Measurements from ENCODE around the gene TMEM63C. TPM values are rescaled to one million over a fixed set of nuclear protein-coding genes. Genes with fewer than 3 reads are reported as not detected.

TMEM63C gene
- total RNA-seq, 4 donors from 2014 or later: 0.98 to 1.9 TPM; not detected in 2

DNA sequence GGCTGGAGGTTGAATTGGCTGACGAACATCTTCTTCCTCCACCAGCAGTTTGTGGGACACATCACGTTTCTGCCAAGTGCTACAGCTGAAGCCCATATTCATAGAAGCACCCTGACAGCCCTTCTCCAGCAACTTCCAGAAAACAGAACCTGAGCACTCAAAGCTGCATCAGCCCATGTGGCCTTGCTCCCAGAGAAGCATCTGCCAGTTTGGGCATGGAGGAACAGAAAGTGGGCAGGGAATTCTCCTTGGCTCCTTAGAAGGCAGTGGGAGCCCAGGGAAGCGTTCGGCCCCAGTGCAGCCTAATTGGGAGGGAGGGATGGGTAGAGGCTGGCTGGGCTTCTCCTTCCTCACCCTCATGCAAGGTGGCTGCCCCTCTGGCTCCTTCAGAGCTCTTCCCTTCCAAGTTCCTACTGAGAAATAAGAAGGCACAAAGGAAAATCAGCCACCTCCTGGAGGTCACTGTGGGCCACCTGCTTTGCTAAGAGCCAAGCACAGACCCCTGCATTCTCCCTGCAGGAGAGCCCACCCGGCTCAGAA, 93.5 kb downstream of the TMEM63C start:
- intact Hi-C loops (cut with DNase I; ENCODE audit: low total_unique reads): no loop called here
- peaks cover 0 to 4% of the 10 kb centered on the region in 2 donors for H3K9me3 ChIP-seq
- peaks cover 0 to 3% of the 10 kb centered on the region in 2 donors for H3K27me3 ChIP-seq
- H3K36me3 ChIP-seq: no peaks in the 10 kb centered on the region
- TF ChIP-seq POLR2A (IDR thresholded peaks at IDR 0.05): no peak
- TF ChIP-seq, protein P1, sequence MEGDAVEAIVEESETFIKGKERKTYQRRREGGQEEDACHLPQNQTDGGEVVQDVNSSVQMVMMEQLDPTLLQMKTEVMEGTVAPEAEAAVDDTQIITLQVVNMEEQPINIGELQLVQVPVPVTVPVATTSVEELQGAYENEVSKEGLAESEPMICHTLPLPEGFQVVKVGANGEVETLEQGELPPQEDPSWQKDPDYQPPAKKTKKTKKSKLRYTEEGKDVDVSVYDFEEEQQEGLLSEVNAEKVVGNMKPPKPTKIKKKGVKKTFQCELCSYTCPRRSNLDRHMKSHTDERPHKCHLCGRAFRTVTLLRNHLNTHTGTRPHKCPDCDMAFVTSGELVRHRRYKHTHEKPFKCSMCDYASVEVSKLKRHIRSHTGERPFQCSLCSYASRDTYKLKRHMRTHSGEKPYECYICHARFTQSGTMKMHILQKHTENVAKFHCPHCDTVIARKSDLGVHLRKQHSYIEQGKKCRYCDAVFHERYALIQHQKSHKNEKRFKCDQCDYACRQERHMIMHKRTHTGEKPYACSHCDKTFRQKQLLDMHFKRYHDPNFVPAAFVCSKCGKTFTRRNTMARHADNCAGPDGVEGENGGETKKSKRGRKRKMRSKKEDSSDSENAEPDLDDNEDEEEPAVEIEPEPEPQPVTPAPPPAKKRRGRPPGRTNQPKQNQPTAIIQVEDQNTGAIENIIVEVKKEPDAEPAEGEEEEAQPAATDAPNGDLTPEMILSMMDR (IDR thresholded peaks at IDR 0.05): no peak
- no peak overlapping the region for H3K27ac ChIP-seq
- no peak for DNase-seq
- no peak overlapping the region for H3K4me3 ChIP-seq
- no peaks in the 10 kb centered on the region for H3K4me1 ChIP-seq

DNA sequence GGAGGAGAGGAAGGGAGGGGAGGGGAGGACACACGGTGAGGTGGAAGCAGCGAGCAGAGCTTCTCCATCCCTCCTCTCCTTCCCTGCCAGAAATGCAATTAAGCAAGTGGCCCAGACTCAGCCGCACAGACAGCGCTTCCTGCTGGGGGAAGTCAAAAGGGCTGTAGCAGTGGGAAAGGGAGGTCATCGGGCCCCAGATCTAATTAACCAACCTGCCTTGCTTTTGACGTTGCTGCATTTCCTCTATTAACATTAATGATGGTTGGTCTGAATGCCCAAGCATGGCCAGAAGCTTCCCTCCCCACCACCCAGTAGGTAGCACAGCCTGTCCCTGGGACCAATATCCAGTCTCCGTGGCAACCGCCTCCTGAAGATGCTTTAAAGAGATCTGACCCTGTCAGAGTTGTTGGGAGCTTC, 94.0 kb downstream of the TMEM63C start:
- Histone ChIP-seq H3K36me3 (no peaks in the 10 kb centered on the region), H3K9me3 (peaks cover 0 to 4% of the 10 kb centered on the region in 2 donors), H3K4me3 (no peak overlapping the region), H3K27ac (no peak overlapping the region), H3K27me3 (peaks cover 0 to 3% of the 10 kb centered on the region in 2 donors), H3K4me1 (no peaks in the 10 kb centered on the region)
- TF ChIP-seq, protein P1 (IDR thresholded peaks at IDR 0.05): no peak
- no peak for TF ChIP-seq POLR2A (IDR thresholded peaks at IDR 0.05)
- intact Hi-C loops (cut with DNase I; ENCODE audit: low total_unique reads): no loop called here
- no peak for DNase-seq

DNA sequence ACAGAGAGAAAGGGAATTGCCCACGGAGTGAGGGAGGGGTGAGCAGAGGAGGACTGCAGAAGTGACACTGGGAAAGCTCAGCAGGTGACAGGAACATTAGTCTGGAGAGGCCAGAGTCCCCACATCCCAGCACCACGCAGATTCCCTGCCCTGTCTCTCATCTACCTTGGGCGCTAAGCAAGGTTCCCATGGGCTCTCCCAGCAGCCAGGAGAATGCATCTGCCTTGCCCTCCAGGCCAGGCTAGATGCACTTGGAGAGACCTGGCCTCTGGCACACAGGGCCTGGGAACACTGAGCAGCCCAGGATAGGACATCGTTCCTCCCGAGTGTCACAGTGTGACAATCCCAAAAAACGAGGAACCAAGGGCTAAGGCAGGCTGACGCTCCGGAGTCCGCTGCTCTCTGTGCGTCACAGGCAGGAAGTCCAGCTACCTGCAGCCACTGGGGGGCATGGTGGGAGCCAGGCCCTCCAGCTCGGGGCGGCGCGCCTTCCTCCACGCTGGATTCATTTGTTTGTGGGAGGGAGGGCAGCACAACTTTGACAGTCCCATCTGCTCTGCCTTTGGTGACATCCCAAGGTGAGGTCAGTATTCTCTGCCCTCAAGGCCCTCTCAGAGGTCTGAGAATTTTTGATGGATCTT, 94.8 kb downstream of the TMEM63C start:
- H3K27ac ChIP-seq: no peak overlapping the region
- H3K4me3 ChIP-seq: no peak overlapping the region
- no peaks in the 10 kb centered on the region for H3K27me3 ChIP-seq
- H3K9me3 ChIP-seq: peaks cover 0 to 4% of the 10 kb centered on the region in 2 donors
- intact Hi-C loops (cut with DNase I; ENCODE audit: low total_unique reads): no loop called here
- no peak for TF ChIP-seq POLR2A (IDR thresholded peaks at IDR 0.05)
- TF ChIP-seq, protein P1 (IDR thresholded peaks at IDR 0.05): no peak
- DNase-seq: no peak
- H3K36me3 ChIP-seq: no peaks in the 10 kb centered on the region
- H3K4me1 ChIP-seq: no peaks in the 10 kb centered on the region

DNA sequence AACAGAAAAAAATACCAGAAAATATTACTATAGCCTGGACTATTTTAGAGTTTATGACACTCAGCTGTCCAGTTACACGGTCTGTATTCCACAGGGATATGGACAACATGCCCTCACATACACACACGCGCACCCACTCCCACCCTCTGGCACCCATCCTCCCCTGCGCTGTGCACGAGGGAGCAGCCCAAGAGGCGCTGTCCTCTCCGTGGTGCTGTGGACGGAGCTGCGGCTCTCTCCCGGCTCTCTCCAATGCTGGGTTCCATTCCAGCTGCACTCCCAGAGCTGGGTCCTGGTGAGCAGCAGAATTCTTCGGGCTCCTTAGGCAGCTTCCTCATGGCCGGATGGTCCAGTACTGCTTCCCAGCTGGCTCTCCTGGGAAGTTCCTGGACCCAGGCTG, 95.4 kb downstream of the TMEM63C start:
- intact Hi-C loops (cut with DNase I; ENCODE audit: low total_unique reads): no loop called here
- H3K36me3 ChIP-seq: no peaks in the 10 kb centered on the region

More for the DNA sequence above, 95.4 kb downstream of the TMEM63C start:
- Histone ChIP-seq H3K4me3 (no peak overlapping the region), H3K9me3 (peaks cover 0 to 4% of the 10 kb centered on the region in 2 donors), H3K27ac (no peak overlapping the region), H3K27me3 (no peaks in the 10 kb centered on the region), H3K4me1 (no peaks in the 10 kb centered on the region)
- TF ChIP-seq POLR2A (IDR thresholded peaks at IDR 0.05): no peak
- TF ChIP-seq, protein P1 (IDR thresholded peaks at IDR 0.05): no peak
- DNase-seq: no peak
